Spleen (tissue), 7 donors: ENCODE data around the gene LSM2.

Experiments
- CTCF ChIP-seq, 11 experiments: fragments of 200-600 bp in 7 of 11; fragments of 450-650 bp in 4 of 11; sonication (generic) in 4 of 11; IDR thresholded peaks in 8 of 11; conservative IDR thresholded peaks in 3 of 11; 1 replicate in 7 of 11; 2 replicates in 4 of 11; pipeline versions ENCODE4 v1.4.0 to v1.8.0; 2016 to 2021; ENCODE audit warnings: antibody characterized with exemption in 11 of 11, inconsistent platforms in 4 of 11, mild to moderate bottlenecking in 1 of 11
- POLR2A ChIP-seq, 3 donors: fragments of 450-650 bp; IDR thresholded peaks; one replicate each; pipeline ENCODE4 v1.5.1; 2017; ENCODE audit warnings: antibody characterized with exemption in 3 of 3, mild to moderate bottlenecking in 1 of 3
- donor health status: DM: no; HTN: no; CAD: no; lungs with moderate emphysema.
- donor health status: DM: no; HTN: no; CAD: no.
- donor health status: DM: no; HTN: no; CAD: no.

GRCh38 chr6:31776485-31776988 lies 30.2 kb downstream of the LSM2 start:
- TF ChIP-seq CTCF (IDR thresholded peaks at IDR 0.05 in 8 of 11, conservative IDR thresholded peaks at IDR 0.05 in 3 of 11) (no peak), POLR2A (IDR thresholded peaks at IDR 0.05) (no peak)
